OCI-LY3 (cell line): Measurements from ENCODE around the gene SLA2.

ENCODE experiments used
- EZH2phosphoT487 ChIP-seq: fragments of 200-600 bp; shearing (Covaris generic); IDR thresholded peaks from 2 replicates; pipeline ENCODE4 v1.6.1; 2018; ENCODE audit warnings: antibody characterized with exemption, mixed run types, low read depth
- TF ChIP-seq, protein P1 (sequence below): fragments of 200-600, 300-600 bp; sonication (generic); IDR thresholded peaks from 2 replicates; pipeline ENCODE4 v1.5.1; 2014; ENCODE audit warnings: antibody characterized with exemption, low read length, low read depth

DNA sequence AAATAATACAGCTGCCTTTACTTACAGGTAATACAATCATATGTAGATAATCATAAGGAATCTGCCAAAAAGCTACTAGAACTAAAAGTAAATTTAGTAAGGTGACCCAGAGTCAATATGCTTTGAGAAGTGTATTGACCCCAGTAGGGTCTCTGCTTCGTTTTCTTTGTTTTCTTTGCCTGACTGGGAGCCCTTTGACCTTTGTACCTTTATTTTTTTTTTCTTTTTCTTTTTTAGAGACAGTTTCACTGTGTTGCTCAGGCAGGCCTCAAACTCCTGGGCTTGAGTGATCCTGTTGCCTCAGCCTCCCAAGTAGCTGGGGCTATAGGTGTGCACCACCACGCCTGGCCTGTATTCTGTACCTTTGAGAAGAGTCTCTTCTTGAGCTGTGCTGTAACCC lies 22.6 kb downstream of the SLA2 start:
- TF ChIP-seq, protein P1, sequence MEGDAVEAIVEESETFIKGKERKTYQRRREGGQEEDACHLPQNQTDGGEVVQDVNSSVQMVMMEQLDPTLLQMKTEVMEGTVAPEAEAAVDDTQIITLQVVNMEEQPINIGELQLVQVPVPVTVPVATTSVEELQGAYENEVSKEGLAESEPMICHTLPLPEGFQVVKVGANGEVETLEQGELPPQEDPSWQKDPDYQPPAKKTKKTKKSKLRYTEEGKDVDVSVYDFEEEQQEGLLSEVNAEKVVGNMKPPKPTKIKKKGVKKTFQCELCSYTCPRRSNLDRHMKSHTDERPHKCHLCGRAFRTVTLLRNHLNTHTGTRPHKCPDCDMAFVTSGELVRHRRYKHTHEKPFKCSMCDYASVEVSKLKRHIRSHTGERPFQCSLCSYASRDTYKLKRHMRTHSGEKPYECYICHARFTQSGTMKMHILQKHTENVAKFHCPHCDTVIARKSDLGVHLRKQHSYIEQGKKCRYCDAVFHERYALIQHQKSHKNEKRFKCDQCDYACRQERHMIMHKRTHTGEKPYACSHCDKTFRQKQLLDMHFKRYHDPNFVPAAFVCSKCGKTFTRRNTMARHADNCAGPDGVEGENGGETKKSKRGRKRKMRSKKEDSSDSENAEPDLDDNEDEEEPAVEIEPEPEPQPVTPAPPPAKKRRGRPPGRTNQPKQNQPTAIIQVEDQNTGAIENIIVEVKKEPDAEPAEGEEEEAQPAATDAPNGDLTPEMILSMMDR: no peak
- no peak for TF ChIP-seq EZH2phosphoT487
